ENCODE data around the gene AEBP2.
"Not testable (repeated sequence)": the region's sequence is repeated elsewhere in the genome, so short reads cannot be mapped to it uniquely, and the experiment has no call there.

Gene AEBP2, protein sequence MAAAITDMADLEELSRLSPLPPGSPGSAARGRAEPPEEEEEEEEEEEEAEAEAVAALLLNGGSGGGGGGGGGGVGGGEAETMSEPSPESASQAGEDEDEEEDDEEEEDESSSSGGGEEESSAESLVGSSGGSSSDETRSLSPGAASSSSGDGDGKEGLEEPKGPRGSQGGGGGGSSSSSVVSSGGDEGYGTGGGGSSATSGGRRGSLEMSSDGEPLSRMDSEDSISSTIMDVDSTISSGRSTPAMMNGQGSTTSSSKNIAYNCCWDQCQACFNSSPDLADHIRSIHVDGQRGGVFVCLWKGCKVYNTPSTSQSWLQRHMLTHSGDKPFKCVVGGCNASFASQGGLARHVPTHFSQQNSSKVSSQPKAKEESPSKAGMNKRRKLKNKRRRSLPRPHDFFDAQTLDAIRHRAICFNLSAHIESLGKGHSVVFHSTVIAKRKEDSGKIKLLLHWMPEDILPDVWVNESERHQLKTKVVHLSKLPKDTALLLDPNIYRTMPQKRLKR

GRCh38 chr12:19439059-19440018, at the start of gene AEBP2:
Gene AEBP2, plus strand, starts transcription at chr12:19439492. Its CDS starts 208 bp downstream, at chr12:19439700.
- DNase-seq (ENCODE audit: low spot score): peak; percentile 96

GRCh38 chr12:19390051-19390598, 49.2 kb upstream of the AEBP2 start:
- no peak for DNase-seq (ENCODE audit: low spot score)

- not testable (repeated sequence) for DNase-seq (ENCODE audit: low spot score)
Measured at GRCh38 chr12:19392644-19393043, 46.6 kb upstream of the AEBP2 start.

- DNase-seq (ENCODE audit: low spot score): no peak
Measured at GRCh38 chr12:19394385-19394784, 44.9 kb upstream of the AEBP2 start.

DNA sequence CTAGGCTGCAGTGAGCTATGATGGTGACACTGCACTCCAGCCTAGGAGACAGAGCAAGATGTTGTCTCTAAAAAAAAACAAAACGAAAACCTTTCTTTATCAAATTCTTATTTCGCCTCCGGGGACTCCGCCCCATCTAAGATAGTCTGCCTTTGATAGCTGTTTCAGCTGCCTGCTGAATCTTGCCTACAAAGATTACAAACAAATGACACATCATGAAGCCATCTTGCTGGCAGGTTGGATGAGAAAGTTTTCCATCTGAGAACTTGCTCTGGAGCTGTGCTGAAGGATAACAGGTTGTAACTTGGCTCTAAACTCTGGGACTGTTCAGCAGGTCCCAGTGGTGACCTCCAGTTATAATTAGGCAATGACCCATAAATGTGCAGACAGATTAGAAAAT, 41.8 kb upstream of the AEBP2 start:
- DNase-seq (ENCODE audit: low spot score): no peak

- DNase-seq (ENCODE audit: low spot score): no peak
Measured at GRCh38 chr12:19398376-19399363, 40.6 kb upstream of the AEBP2 start.

DNA sequence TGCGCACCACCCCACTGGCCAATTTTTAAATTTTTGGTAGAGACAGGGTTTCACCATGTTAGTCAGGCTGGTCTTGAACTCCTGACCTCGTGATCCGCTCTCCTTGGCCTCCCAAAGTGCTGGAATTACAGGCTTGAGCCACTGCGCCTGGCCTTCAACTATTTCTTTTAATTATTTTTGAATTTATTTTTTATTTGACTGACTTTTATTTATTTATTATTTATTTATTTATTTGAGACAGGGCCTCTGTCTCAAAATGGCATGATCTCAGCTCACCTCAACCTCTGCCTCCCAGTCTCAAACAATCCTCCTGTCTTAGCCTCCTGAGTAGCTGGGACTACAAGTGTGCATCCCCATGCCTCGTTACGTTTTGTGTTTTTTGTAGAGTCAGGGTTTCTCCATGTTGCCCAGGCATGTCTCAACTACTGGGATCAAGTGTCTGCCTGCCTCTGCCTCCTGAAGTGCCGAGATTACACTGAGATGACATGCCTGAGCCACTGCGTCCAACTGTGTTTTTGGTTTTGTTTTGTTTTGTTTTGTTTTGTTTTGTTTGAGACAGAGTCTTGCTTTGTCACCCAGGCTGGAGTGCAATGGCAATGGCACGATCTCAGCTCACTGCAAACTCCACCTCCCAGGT, 38.5 kb upstream of the AEBP2 start:
- DNase-seq (ENCODE audit: low spot score): not testable (repeated sequence)

GRCh38 chr12:19402211-19402610, 37.1 kb upstream of the AEBP2 start:
- no peak for DNase-seq (ENCODE audit: low spot score)

- peak; percentile 53 for DNase-seq (ENCODE audit: low spot score)
Measured at GRCh38 chr12:19402743-19403431, 36.4 kb upstream of the AEBP2 start.

GRCh38 chr12:19404242-19404880, 34.9 kb upstream of the AEBP2 start:
- DNase-seq (ENCODE audit: low spot score): no peak

DNA sequence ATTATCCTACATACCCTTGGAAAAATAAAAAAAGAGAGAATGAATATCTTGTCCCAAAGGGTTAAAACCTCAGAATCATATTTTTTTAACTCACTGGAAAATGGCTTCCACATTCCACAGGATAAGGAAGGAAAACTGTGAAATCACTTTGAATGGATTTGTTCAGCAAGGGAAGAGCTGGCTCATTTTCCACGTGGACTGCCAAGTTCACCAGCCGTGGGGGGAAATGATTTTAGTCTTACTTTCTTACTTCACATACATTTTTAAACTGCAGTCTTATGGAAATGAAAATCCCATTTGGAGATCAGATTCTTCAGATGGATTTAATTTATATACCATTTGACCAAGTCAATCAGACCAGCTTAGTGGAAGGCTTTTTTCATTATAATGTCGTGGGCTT, 29.9 kb upstream of the AEBP2 start:
- DNase-seq (ENCODE audit: low spot score): no peak

GRCh38 chr12:19410211-19410610, 29.1 kb upstream of the AEBP2 start:
- DNase-seq (ENCODE audit: low spot score): no peak

- DNase-seq (ENCODE audit: low spot score): no peak
Measured at GRCh38 chr12:19410629-19411185, 28.6 kb upstream of the AEBP2 start.

DNA sequence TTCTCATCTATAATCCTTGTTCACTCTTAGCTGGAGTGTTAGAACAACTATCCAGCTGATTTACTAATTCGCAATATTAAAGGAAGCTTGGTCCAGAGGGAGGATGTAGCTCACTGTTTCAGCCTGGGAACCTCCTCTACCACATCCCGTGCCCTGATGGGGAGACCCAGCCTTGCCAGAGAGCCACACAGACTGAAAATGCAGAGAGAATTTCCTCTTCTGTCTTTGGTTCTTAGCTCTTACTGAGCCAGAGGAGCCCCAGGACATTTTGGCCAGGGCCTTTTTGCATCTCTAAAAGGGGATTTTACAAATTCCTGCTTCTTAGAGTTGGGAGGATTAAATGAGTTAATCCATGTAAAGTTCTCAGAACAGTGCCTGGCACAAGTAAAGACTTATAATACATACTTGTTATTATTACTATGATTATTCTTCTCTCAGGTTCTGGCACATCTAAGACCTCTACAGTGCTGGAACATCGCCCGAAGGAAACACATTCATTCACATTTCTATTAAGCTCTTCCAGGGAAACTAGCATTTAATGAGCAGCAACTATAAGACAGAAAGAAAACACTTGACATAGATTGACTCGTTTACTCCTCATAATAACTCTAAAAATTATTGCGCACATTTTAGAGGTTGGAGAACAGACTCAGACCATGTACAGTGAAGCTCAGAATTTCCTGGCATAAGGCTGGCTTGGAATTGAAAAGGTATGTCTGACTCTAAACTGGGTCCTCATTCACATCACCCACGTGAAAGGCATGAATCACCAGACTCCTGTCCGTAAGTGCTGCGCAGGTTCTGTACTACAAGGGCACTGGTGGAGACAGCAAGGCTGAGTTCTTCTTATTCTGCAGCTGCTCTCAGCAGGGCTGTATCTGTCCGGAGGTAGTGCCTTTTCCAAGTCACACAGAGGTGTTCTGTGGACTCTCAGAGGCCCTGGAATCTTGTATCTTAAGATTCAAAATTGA, 27.8 kb upstream of the AEBP2 start:
- no peak for DNase-seq (ENCODE audit: low spot score)

GRCh38 chr12:19412844-19413243, 26.4 kb upstream of the AEBP2 start:
- no peak for DNase-seq (ENCODE audit: low spot score)

GRCh38 chr12:19413582-19413981, 25.7 kb upstream of the AEBP2 start:
- not testable (repeated sequence) for DNase-seq (ENCODE audit: low spot score)

DNA sequence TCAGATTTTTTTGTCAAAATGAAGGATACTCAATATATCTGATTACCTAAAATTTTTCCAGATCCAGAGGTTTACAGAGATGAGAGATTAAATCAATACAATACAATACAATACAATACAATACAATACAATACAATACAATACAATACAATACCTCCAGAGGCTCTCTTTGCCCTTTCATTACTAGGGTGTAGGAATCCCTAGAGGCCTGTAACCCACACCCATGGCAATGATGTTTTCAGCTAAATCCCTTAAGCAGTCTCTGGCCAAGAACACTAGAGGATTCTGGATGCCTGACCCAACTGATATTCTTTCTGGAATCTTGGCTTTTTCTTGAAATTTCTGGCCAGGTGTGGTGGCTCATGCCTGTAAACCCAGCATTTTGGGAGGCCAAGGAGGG, 23.7 kb upstream of the AEBP2 start:
- no peak for DNase-seq (ENCODE audit: low spot score)

DNA sequence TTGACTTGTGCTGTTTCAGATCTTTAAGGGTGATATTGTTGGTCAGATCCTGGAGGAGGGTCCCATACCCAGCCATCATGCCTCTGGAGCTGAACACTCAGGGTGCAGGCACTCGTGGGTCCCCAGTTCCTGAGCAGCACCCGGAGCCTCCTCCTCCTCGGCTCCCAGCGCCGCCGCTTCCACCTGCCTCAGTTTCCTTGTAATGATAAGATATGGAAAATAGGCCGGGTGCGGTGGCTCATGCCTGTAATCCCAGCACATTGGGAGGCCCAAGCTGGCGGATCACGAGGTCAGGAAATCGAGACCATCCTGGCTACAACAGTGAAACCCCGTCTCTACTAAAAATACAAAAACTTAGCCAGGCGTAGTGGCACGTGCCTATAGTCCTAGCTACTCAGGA, 20.2 kb upstream of the AEBP2 start:
- no peak for DNase-seq (ENCODE audit: low spot score)

Measured in globus pallidus (tissue), 1 donor.